ENCODE results near the gene FBXO40. TPM values are rescaled to one million over a fixed set of nuclear protein-coding genes. Genes with fewer than 3 reads are reported as not detected.
A peak's percentile ranks its signal among the peaks of the same experiment; 100 is the strongest.
"Not testable (repeated sequence)": the region's sequence is repeated elsewhere in the genome, so short reads cannot be mapped to it uniquely, and the experiment has no call there.

The FBXO40 gene
- total RNA-seq, 2 donors from 2014 or later: not detected

GRCh38 chr3:121594850-121595249 is 1.7 kb downstream of the FBXO40 start:
- no peak for ATAC-seq (replicated peaks)
- Mint-ChIP-seq H3K36me3 (ENCODE audit: low read depth) (no peaks in the 10 kb centered on the region), H3K27ac (no peak overlapping the region)

GRCh38 chr3:121595765-121596406 is 2.7 kb downstream of the FBXO40 start:
- ATAC-seq (replicated peaks): no peak
- no peak overlapping the region for H3K4me3 Mint-ChIP-seq
- H3K27me3 Mint-ChIP-seq: no peaks in the 10 kb centered on the region
- H3K4me1 Mint-ChIP-seq: no peaks in the 10 kb centered on the region
- H3K27ac Mint-ChIP-seq: no peak overlapping the region
- H3K9me3 Mint-ChIP-seq: no peaks in the 10 kb centered on the region
- H3K36me3 Mint-ChIP-seq (ENCODE audit: low read depth): no peaks in the 10 kb centered on the region

More at GRCh38 chr3:121594850-121595249, 1.7 kb downstream of the FBXO40 start:
- H3K4me3 Mint-ChIP-seq: no peak overlapping the region
- no peaks in the 10 kb centered on the region for H3K9me3 Mint-ChIP-seq
- H3K4me1 Mint-ChIP-seq: no peaks in the 10 kb centered on the region
- H3K27me3 Mint-ChIP-seq: no peaks in the 10 kb centered on the region

- Mint-ChIP-seq H3K27ac (no peak overlapping the region), H3K9me3 (no peaks in the 10 kb centered on the region), H3K4me1 (no peaks in the 10 kb centered on the region), H3K27me3 (no peaks in the 10 kb centered on the region), H3K36me3 (ENCODE audit: low read depth) (no peaks in the 10 kb centered on the region), H3K4me3 (no peak overlapping the region)
- ATAC-seq (replicated peaks): no peak
These were observed 5.4 kb downstream of the FBXO40 start for GRCh38 chr3:121598564-121598963.

- not testable (repeated sequence) for H3K4me1 Mint-ChIP-seq; H3K36me3 Mint-ChIP-seq (ENCODE audit: low read depth); ATAC-seq (replicated peaks); H3K9me3 Mint-ChIP-seq; H3K27ac Mint-ChIP-seq; H3K4me3 Mint-ChIP-seq; H3K27me3 Mint-ChIP-seq
These were observed 6.7 kb downstream of the FBXO40 start for GRCh38 chr3:121599900-121600299.

GRCh38 chr3:121601212-121601812 is 8.1 kb downstream of the FBXO40 start:
- Mint-ChIP-seq H3K4me3 (no peak overlapping the region), H3K36me3 (ENCODE audit: low read depth) (no peaks in the 10 kb centered on the region), H3K27ac (no peak overlapping the region), H3K9me3 (no peaks in the 10 kb centered on the region), H3K4me1 (no peaks in the 10 kb centered on the region), H3K27me3 (no peaks in the 10 kb centered on the region)
- no peak for ATAC-seq (replicated peaks)

GRCh38 chr3:121604759-121605158 is 11.6 kb downstream of the FBXO40 start:
- ATAC-seq (replicated peaks): no peak
- Mint-ChIP-seq H3K4me1 (no peaks in the 10 kb centered on the region), H3K36me3 (ENCODE audit: low read depth) (no peaks in the 10 kb centered on the region), H3K27me3 (no peaks in the 10 kb centered on the region), H3K4me3 (no peak overlapping the region), H3K9me3 (no peaks in the 10 kb centered on the region), H3K27ac (no peak overlapping the region)

GRCh38 chr3:121606106-121606505 is 12.9 kb downstream of the FBXO40 start:
- Mint-ChIP-seq H3K27me3 (no peaks in the 10 kb centered on the region), H3K9me3 (no peaks in the 10 kb centered on the region), H3K36me3 (ENCODE audit: low read depth) (no peaks in the 10 kb centered on the region), H3K27ac (no peak overlapping the region), H3K4me3 (no peak overlapping the region), H3K4me1 (no peaks in the 10 kb centered on the region)
- no peak for ATAC-seq (replicated peaks)

- no peaks in the 10 kb centered on the region for H3K4me1 Mint-ChIP-seq
- no peaks in the 10 kb centered on the region for H3K9me3 Mint-ChIP-seq
- no peaks in the 10 kb centered on the region for H3K36me3 Mint-ChIP-seq (ENCODE audit: low read depth)
- H3K27me3 Mint-ChIP-seq: no peaks in the 10 kb centered on the region
- no peak overlapping the region for H3K27ac Mint-ChIP-seq
- H3K4me3 Mint-ChIP-seq: no peak overlapping the region
- ATAC-seq (replicated peaks): no peak
These were observed 26.5 kb downstream of the FBXO40 start for GRCh38 chr3:121619691-121620090.

GRCh38 chr3:121621491-121621890 is 28.3 kb downstream of the FBXO40 start:
- Mint-ChIP-seq H3K36me3 (ENCODE audit: low read depth) (no peaks in the 10 kb centered on the region), H3K9me3 (no peaks in the 10 kb centered on the region), H3K27ac (no peak overlapping the region), H3K27me3 (no peaks in the 10 kb centered on the region), H3K4me3 (no peak overlapping the region), H3K4me1 (no peaks in the 10 kb centered on the region)
- no peak for ATAC-seq (replicated peaks)

- H3K27ac Mint-ChIP-seq: no peak overlapping the region
- H3K9me3 Mint-ChIP-seq: peaks cover 3% of the 10 kb centered on the region
- no peak overlapping the region for H3K4me3 Mint-ChIP-seq
- no peak for ATAC-seq (replicated peaks)
- peaks cover 9% of the 10 kb centered on the region for H3K36me3 Mint-ChIP-seq (ENCODE audit: low read depth)
- H3K27me3 Mint-ChIP-seq: no peaks in the 10 kb centered on the region
- H3K4me1 Mint-ChIP-seq: no peaks in the 10 kb centered on the region
These were observed 31.1 kb downstream of the FBXO40 start for GRCh38 chr3:121624147-121624899.

GRCh38 chr3:121626495-121626894 is 33.3 kb downstream of the FBXO40 start:
- peaks cover 31% of the 10 kb centered on the region for H3K36me3 Mint-ChIP-seq (ENCODE audit: low read depth)
- peak overlapping the region; percentile 44 for H3K27ac Mint-ChIP-seq
- no peaks in the 10 kb centered on the region for H3K27me3 Mint-ChIP-seq
- peaks cover 3% of the 10 kb centered on the region for H3K9me3 Mint-ChIP-seq
- no peak overlapping the region for H3K4me3 Mint-ChIP-seq
- H3K4me1 Mint-ChIP-seq: no peaks in the 10 kb centered on the region
- no peak for ATAC-seq (replicated peaks)

GRCh38 chr3:121627211-121627610 is 34.0 kb downstream of the FBXO40 start:
- H3K4me1 Mint-ChIP-seq: no peaks in the 10 kb centered on the region
- ATAC-seq (replicated peaks): no peak
- H3K36me3 Mint-ChIP-seq (ENCODE audit: low read depth): peaks cover 38% of the 10 kb centered on the region
- no peak overlapping the region for H3K4me3 Mint-ChIP-seq
- no peaks in the 10 kb centered on the region for H3K27me3 Mint-ChIP-seq
- H3K27ac Mint-ChIP-seq: peak overlapping the region; percentile 44
- H3K9me3 Mint-ChIP-seq: peaks cover 3% of the 10 kb centered on the region

- H3K4me3 Mint-ChIP-seq: no peak overlapping the region
- H3K4me1 Mint-ChIP-seq: no peaks in the 10 kb centered on the region
- H3K27me3 Mint-ChIP-seq: no peaks in the 10 kb centered on the region
- H3K27ac Mint-ChIP-seq: no peak overlapping the region
- no peak for ATAC-seq (replicated peaks)
- H3K9me3 Mint-ChIP-seq: peaks cover 3% of the 10 kb centered on the region
- H3K36me3 Mint-ChIP-seq (ENCODE audit: low read depth): peaks cover 42% of the 10 kb centered on the region
These were observed 34.4 kb downstream of the FBXO40 start for GRCh38 chr3:121627622-121628021.

GRCh38 chr3:121629601-121630000 is 36.4 kb downstream of the FBXO40 start:
- no peak overlapping the region for H3K4me3 Mint-ChIP-seq
- H3K4me1 Mint-ChIP-seq: no peaks in the 10 kb centered on the region
- peaks cover 62% of the 10 kb centered on the region for H3K36me3 Mint-ChIP-seq (ENCODE audit: low read depth)
- H3K27me3 Mint-ChIP-seq: no peaks in the 10 kb centered on the region
- peaks cover 3% of the 10 kb centered on the region for H3K9me3 Mint-ChIP-seq
- ATAC-seq (replicated peaks): no peak
- peak overlapping the region; percentile 15 for H3K27ac Mint-ChIP-seq

GRCh38 chr3:121630355-121630754 is 37.2 kb downstream of the FBXO40 start:
- Mint-ChIP-seq H3K27me3 (no peaks in the 10 kb centered on the region), H3K9me3 (peaks cover 3% of the 10 kb centered on the region), H3K27ac (peak overlapping the region; percentile 15), H3K36me3 (ENCODE audit: low read depth) (peaks cover 69% of the 10 kb centered on the region), H3K4me1 (no peaks in the 10 kb centered on the region), H3K4me3 (no peak overlapping the region)
- no peak for ATAC-seq (replicated peaks)
